Muscle of leg (tissue), 11 donors: ENCODE measurements around the gene ZNF576. TPM values are rescaled to one million over a fixed set of nuclear protein-coding genes. Genes with fewer than 3 reads are reported as not detected.

ENCODE experiments used
- DNase-seq: peaks from one replicate; pipeline ENCODE4 v3.0.0; 2013
- H3K27ac ChIP-seq: one replicate; pipeline ENCODE4 v1.5.1; 2013; ENCODE audit warnings: mild to moderate bottlenecking, low read length, control low read depth
- H3K27me3 ChIP-seq: one replicate; pipeline ENCODE4 v1.6.1; 2013; ENCODE audit warnings: low read length; ENCODE audit not compliant: control insufficient read depth, insufficient read depth
- H3K36me3 ChIP-seq: one replicate; pipeline ENCODE4 v1.6.1; 2013; ENCODE audit warnings: low read length; ENCODE audit not compliant: control insufficient read depth, insufficient read depth
- H3K4me1 ChIP-seq: one replicate; pipeline ENCODE4 v1.6.1; 2013; ENCODE audit warnings: low read length; ENCODE audit not compliant: control insufficient read depth, insufficient read depth
- H3K4me3 ChIP-seq: one replicate; pipeline ENCODE4 v1.5.1; 2013; ENCODE audit warnings: low read length, control low read depth
- H3K9me3 ChIP-seq: replicated peaks from 2 replicates; pipeline ENCODE4 v1.6.1; 2013; ENCODE audit warnings: low read depth, low read length; ENCODE audit not compliant: control insufficient read depth
- WGBS: methylation state at CpG from one replicate; pipeline ENCODE4 v1.1.5; 2013; ENCODE audit warnings: missing lambda C conversion rate; ENCODE audit not compliant: insufficient coverage; 5-methylcytosine and 5-hydroxymethylcytosine counted together
- polyA plus RNA-seq, 8 donors: library from polyadenylated mRNA; unstranded; fragments of 120-200 nt; gene quantifications; one replicate each; pipeline versions ENCODE4 v1.2.1 to v1.2.3, GENCODE V29; 2013; ENCODE audit warnings: inconsistent platforms in 1 of 8, low replicate concordance in 1 of 8; ENCODE audit not compliant: insufficient read length in 8 of 8, insufficient read depth in 1 of 8
- total RNA-seq: library from RNA; stranded (reverse); fragments of 120-200 nt; gene quantifications from one replicate; pipeline ENCODE4 v1.2.4, GENCODE V29; 2013

The ZNF576 gene
- total and polyA plus RNA-seq, 9 donors: 7.8 to 12.1 (median 10.5) TPM

DNA sequence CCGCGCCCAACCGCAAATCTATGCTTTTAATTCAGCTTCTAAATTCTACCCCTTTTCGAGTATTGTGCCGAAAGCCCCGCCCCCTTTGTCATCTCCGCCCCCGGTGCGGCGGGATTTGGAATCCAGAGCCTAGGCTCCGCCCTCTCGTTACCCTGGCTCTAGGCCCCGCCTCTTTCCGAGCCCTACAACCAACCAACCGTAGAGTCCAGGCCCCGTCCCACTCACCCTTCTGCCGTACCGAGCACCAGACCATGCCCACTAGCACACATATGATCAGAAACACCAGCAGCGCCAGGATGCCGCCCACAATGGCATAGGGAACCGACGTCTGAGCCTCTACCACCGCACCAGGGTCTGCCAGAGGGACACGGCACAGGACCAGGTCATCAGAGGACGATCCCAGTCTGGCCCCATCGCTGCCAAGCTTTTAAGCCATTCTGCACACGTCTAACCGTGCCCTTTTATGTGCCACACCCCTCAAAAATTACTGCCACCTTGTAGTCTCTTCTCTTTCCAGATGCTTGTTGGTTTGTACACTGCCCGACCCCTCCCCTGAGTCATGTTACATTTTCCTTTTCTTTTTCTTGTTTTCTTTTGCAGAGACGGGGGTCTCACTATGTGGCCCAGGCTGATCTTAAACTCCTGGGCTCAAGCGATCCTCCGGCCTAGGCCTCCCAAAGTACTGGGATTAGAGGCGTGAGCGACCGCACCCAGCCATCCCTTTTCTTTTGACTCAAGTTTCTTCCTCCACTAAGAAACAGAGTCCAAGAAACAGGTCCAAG is 27.7 kb downstream of the ZNF576 start:
- H3K4me3 ChIP-seq: no peak overlapping the region
- H3K27ac ChIP-seq: no peak overlapping the region
- no peaks in the 10 kb centered on the region for H3K27me3 ChIP-seq
- H3K36me3 ChIP-seq: no peaks in the 10 kb centered on the region
- H3K9me3 ChIP-seq: no peaks in the 10 kb centered on the region
- peaks cover 6% of the 10 kb centered on the region for H3K4me1 ChIP-seq
- no peak for DNase-seq
- WGBS: 73% methylated on average over 33 of the region's 35 CpGs

- H3K27ac ChIP-seq: no peak overlapping the region
- H3K4me1 ChIP-seq: peaks cover 5% of the 10 kb centered on the region
- WGBS: 17% methylated on average over 17 of the region's 30 CpGs
- H3K36me3 ChIP-seq: no peaks in the 10 kb centered on the region
- no peaks in the 10 kb centered on the region for H3K27me3 ChIP-seq
- no peaks in the 10 kb centered on the region for H3K9me3 ChIP-seq
- no peak overlapping the region for H3K4me3 ChIP-seq
- DNase-seq: peak; percentile 27
Observed at GRCh38 chr19:43624933-43625332, 28.5 kb downstream of the ZNF576 start.

- no peaks in the 10 kb centered on the region for H3K27me3 ChIP-seq
- H3K36me3 ChIP-seq: no peaks in the 10 kb centered on the region
- no peaks in the 10 kb centered on the region for H3K9me3 ChIP-seq
- DNase-seq: no peak
- 78% methylated on average over 22 of the region's 32 CpGs for WGBS
- H3K4me3 ChIP-seq: no peak overlapping the region
- H3K27ac ChIP-seq: no peak overlapping the region
- no peaks in the 10 kb centered on the region for H3K4me1 ChIP-seq
Observed at GRCh38 chr19:43625918-43626579, 29.7 kb downstream of the ZNF576 start.

- no peaks in the 10 kb centered on the region for H3K27me3 ChIP-seq
- DNase-seq: no peak
- no peak overlapping the region for H3K4me3 ChIP-seq
- no peak overlapping the region for H3K27ac ChIP-seq
- no peaks in the 10 kb centered on the region for H3K36me3 ChIP-seq
- H3K9me3 ChIP-seq: no peaks in the 10 kb centered on the region
- WGBS: 39% methylated on average over 8 of the region's 17 CpGs
- no peaks in the 10 kb centered on the region for H3K4me1 ChIP-seq
Observed at GRCh38 chr19:43626838-43627237, 30.4 kb downstream of the ZNF576 start.

DNA sequence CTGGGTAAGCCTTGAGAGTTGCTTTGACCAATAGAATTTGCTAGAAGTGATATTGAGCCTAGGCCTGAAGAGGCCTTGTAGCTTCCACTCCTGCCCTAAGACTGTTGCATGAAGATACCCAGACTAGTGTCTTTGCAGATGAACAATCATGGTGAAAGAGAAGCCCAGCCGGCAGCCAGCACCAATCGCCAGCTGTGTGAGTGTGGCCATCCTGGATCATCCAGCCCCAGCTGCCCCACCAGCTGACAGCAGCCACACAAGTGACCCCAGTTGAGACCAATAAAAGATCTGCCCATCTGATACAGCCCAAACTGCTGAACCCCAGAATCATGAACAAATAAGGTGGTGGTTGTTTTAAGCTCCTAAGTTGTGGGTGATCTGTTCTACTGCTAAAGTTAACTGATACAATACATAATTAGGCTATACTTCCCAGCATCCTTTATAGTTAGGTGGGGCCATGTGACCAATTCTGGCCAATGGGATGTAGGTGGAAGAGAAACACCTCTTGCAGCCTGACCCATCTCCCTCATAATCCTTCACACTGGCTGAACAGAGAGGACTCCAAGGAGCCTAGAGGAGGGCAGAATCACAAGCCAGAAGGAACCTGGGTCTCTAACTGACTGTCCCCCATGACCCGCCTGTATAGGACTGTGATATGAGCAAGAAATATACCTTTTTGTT is 32.4 kb downstream of the ZNF576 start:
- Histone ChIP-seq H3K27me3 (no peaks in the 10 kb centered on the region), H3K4me3 (no peak overlapping the region), H3K9me3 (no peaks in the 10 kb centered on the region), H3K4me1 (no peaks in the 10 kb centered on the region), H3K27ac (no peak overlapping the region), H3K36me3 (no peaks in the 10 kb centered on the region)
- WGBS: 75% methylated on average over 2 of the region's 3 CpGs
- DNase-seq: no peak

DNA sequence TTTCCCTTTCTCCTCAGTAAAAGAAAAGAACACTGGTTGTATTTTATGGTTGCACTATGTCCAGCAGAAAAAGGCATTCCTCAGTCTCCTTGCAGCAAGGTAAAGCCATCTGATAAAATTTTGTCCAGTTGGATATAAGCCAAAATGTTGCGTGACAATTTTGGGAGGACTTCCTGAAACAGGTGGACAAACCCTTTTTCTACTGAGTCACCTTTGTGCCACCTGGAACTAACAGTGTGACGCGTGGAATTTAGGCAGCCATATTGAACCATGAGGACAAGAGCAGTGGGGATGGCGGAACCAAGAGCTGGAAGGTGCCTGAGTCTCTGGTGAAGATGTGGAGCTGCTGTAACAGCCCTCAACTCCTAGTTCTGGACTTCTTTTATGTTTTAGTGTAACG is 35.1 kb downstream of the ZNF576 start:
- Histone ChIP-seq H3K4me3 (no peak overlapping the region), H3K9me3 (no peaks in the 10 kb centered on the region), H3K27me3 (peaks cover 5% of the 10 kb centered on the region), H3K4me1 (peaks cover 12% of the 10 kb centered on the region), H3K27ac (no peak overlapping the region), H3K36me3 (no peaks in the 10 kb centered on the region)
- no peak for DNase-seq
- WGBS: 87% methylated on average over 3 of the region's 5 CpGs

- no CpG with 5 or more reads among the region's 4 CpGs for WGBS
- Histone ChIP-seq H3K36me3 (no peaks in the 10 kb centered on the region), H3K4me3 (no peak overlapping the region), H3K9me3 (no peaks in the 10 kb centered on the region), H3K27ac (no peak overlapping the region), H3K27me3 (peaks cover 11% of the 10 kb centered on the region), H3K4me1 (peaks cover 12% of the 10 kb centered on the region)
- DNase-seq: no peak
Observed at GRCh38 chr19:43633520-43633919, 37.1 kb downstream of the ZNF576 start.

DNA sequence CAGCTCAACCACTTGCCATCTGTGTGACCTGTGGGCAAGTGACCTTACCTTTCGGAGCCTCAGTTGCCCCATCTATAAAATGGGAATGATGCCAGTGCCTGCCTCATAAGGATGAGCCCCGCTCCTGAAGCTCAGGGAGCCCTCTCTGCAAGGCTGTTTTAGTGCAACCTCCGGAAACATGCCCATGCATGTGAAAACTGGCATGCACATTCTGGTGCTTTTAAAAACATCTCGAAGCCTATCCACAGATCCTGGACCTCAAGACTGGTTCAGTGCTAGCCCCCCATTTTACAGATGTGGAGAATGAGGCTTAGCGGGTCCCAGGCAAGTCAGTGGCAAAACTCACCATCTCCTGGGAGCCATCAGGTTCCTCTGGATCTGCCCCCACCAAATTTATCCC is 37.7 kb downstream of the ZNF576 start:
- no peak for DNase-seq
- whole genome bisulfite sequencing: 81% methylated on average over 2 of the region's 5 CpGs
- H3K4me1 ChIP-seq: peaks cover 14% of the 10 kb centered on the region
- H3K9me3 ChIP-seq: no peaks in the 10 kb centered on the region
- no peak overlapping the region for H3K4me3 ChIP-seq
- H3K36me3 ChIP-seq: no peaks in the 10 kb centered on the region
- H3K27me3 ChIP-seq: peaks cover 17% of the 10 kb centered on the region
- no peak overlapping the region for H3K27ac ChIP-seq

DNA sequence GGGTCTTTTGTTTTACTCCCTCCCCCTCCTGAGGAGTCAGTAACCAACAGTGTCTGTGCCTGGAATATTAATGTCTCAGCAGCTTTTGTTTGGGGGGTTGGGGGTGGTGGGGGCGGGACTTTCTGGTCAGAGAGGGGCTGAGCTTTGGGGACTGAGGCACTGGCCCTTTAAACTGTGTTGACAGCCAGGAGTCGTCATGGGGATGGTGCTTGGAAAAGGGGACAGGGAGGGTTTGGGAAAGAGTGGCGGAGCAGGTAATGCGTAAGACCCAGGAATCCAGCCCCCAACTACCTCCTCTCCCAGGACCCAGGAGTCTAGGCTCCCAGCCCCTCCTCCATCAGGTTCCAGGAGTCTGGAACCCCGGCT is 38.1 kb downstream of the ZNF576 start:
- Histone ChIP-seq H3K36me3 (no peaks in the 10 kb centered on the region), H3K27me3 (peaks cover 19% of the 10 kb centered on the region), H3K9me3 (no peaks in the 10 kb centered on the region), H3K27ac (peak overlapping the region; percentile 13), H3K4me1 (peaks cover 16% of the 10 kb centered on the region), H3K4me3 (no peak overlapping the region)
- WGBS: 22% methylated on average over 1 of the region's 5 CpGs
- DNase-seq: peak; percentile 34

DNA sequence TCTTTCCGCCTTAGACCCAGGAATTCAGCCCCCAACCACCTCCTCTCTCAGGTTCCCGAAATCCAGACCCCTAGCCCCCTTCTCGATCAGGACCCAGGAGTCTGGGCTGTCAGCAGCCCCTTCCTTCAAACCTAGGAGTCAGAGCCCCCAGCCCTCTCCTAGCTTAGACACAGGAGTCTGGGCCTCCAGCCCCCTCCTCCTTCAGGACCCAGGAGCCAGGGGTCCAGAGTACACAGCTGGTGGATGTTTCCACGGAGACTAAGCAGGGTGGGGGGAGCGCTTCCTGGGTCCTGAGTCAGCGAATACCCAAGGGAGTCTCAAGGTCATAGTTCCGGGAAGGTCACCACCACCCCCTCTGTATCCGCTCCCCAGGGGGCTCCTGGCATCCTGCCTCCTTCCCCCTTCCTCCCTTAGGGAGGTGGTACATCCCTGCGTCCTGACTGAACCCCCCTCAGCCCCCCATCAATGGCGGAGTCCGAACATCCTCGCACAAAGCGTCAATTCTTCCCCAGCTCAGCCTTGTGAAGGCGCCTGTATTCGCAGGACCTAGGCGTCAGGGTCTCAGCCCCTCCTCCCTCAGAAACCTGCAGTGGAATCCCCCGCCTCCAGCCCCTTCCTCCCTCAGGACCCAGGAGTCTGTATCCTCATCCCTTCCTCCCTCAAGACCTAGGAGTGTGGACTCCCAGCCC is 38.6 kb downstream of the ZNF576 start:
- Histone ChIP-seq H3K27ac (peak overlapping the region; percentile 13), H3K27me3 (peaks cover 21% of the 10 kb centered on the region), H3K9me3 (no peaks in the 10 kb centered on the region), H3K4me1 (peaks cover 19% of the 10 kb centered on the region), H3K36me3 (no peaks in the 10 kb centered on the region), H3K4me3 (no peak overlapping the region)
- peak; percentile 38 for DNase-seq
- WGBS: 4% methylated on average over 13 of the region's 17 CpGs
